ENCODE measurements around the gene DNASE2.

Gene DNASE2

GRCh38 chr19:12838886-12839756 is 42.1 kb downstream of the DNASE2 start:
- peak overlapping the region; percentile 65; the same call in 1 of the 2 replicates for H3K9ac ChIP-seq (ENCODE audit: low read depth, low read length)
- peaks cover 37% of the 10 kb centered on the region for H3K27me3 ChIP-seq (ENCODE audit: insufficient read depth, low read length)
- no peaks in the 10 kb centered on the region for H3K9me3 ChIP-seq (ENCODE audit: insufficient read depth, low read depth, low read length)
- H3K36me3 ChIP-seq (ENCODE audit: insufficient read depth, low read length), result peaks cover 4% of the 10 kb centered on the region; the same call in 1 of the 2 replicates
- H3K27ac ChIP-seq (ENCODE audit: low read depth, low read length), result no peak overlapping the region
- H3K4me1 ChIP-seq (ENCODE audit: insufficient read depth, low read length), result peaks cover 19% of the 10 kb centered on the region
- H3K4me3 ChIP-seq (ENCODE audit: low read length), result peak overlapping the region; percentile 73
- WGBS, result 68% methylated on average over 9 of the region's 21 CpGs

GRCh38 chr19:12838182-12838885 is 42.9 kb downstream of the DNASE2 start, which contains the start of gene MAST1:
TSS of gene MAST1 (plus strand) at chr19:12838515. CDS start at chr19:12838573, 58 bp downstream.
- 1% methylated on average over 69 of the region's 69 CpGs for WGBS
- Histone ChIP-seq H3K36me3 (ENCODE audit: insufficient read depth, low read length) (peaks cover 4% of the 10 kb centered on the region; the same call in 1 of the 2 replicates), H3K4me3 (ENCODE audit: low read length) (peak within 1 kb of the TSS; percentile 73), H3K4me1 (ENCODE audit: insufficient read depth, low read length) (peaks cover 19% of the 10 kb centered on the region), H3K9ac (ENCODE audit: low read depth, low read length) (peak within 1 kb of the TSS; percentile 65), H3K27ac (ENCODE audit: low read depth, low read length) (no peak within 1 kb of the TSS), H3K27me3 (ENCODE audit: insufficient read depth, low read length) (peaks cover 43% of the 10 kb centered on the region), H3K9me3 (ENCODE audit: insufficient read depth, low read depth, low read length) (no peaks in the 10 kb centered on the region)

GRCh38 chr19:12837225-12837624 is 44.0 kb downstream of the DNASE2 start:
- 57% methylated on average over 4 of the region's 4 CpGs for WGBS
- no peaks in the 10 kb centered on the region for H3K9me3 ChIP-seq (ENCODE audit: insufficient read depth, low read depth, low read length)

GRCh38 chr19:12836529-12836863 is 44.8 kb downstream of the DNASE2 start:
- 12% methylated on average over 6 of the region's 6 CpGs for WGBS
- peak overlapping the region; percentile 65; the same call in 1 of the 2 replicates for H3K4me3 ChIP-seq (ENCODE audit: low read length)
- no peaks in the 10 kb centered on the region for H3K36me3 ChIP-seq (ENCODE audit: insufficient read depth, low read length)
- no peak overlapping the region for H3K9ac ChIP-seq (ENCODE audit: low read depth, low read length)
- H3K27me3 ChIP-seq (ENCODE audit: insufficient read depth, low read length), result peaks cover 58% of the 10 kb centered on the region
- H3K4me1 ChIP-seq (ENCODE audit: insufficient read depth, low read length), result peaks cover 16% of the 10 kb centered on the region
- H3K9me3 ChIP-seq (ENCODE audit: insufficient read depth, low read depth, low read length), result no peaks in the 10 kb centered on the region
- no peak overlapping the region for H3K27ac ChIP-seq (ENCODE audit: low read depth, low read length)

More at GRCh38 chr19:12837225-12837624, 44.0 kb downstream of the DNASE2 start:
- H3K36me3 ChIP-seq (ENCODE audit: insufficient read depth, low read length), result no peaks in the 10 kb centered on the region
- no peak overlapping the region for H3K4me3 ChIP-seq (ENCODE audit: low read length)
- H3K9ac ChIP-seq (ENCODE audit: low read depth, low read length), result no peak overlapping the region
- no peak overlapping the region for H3K27ac ChIP-seq (ENCODE audit: low read depth, low read length)
- H3K4me1 ChIP-seq (ENCODE audit: insufficient read depth, low read length), result peaks cover 19% of the 10 kb centered on the region
- peaks cover 50% of the 10 kb centered on the region for H3K27me3 ChIP-seq (ENCODE audit: insufficient read depth, low read length)

- no peaks in the 10 kb centered on the region for H3K9me3 ChIP-seq (ENCODE audit: insufficient read depth, low read depth, low read length)
- H3K4me1 ChIP-seq (ENCODE audit: insufficient read depth, low read length), result peaks cover 12% of the 10 kb centered on the region
- H3K27me3 ChIP-seq (ENCODE audit: insufficient read depth, low read length), result peaks cover 63% of the 10 kb centered on the region
- WGBS, result 13% methylated on average over 39 of the region's 39 CpGs
- peak overlapping the region; percentile 65 for H3K4me3 ChIP-seq (ENCODE audit: low read length)
- no peak overlapping the region for H3K9ac ChIP-seq (ENCODE audit: low read depth, low read length)
- no peak overlapping the region for H3K27ac ChIP-seq (ENCODE audit: low read depth, low read length)
- no peaks in the 10 kb centered on the region for H3K36me3 ChIP-seq (ENCODE audit: insufficient read depth, low read length)
Measured at GRCh38 chr19:12834976-12835757, 46.1 kb downstream of the DNASE2 start.

- Histone ChIP-seq H3K4me3 (ENCODE audit: low read length) (peak within 1 kb of the TSS; percentile 65), H3K9me3 (ENCODE audit: insufficient read depth, low read depth, low read length) (no peaks in the 10 kb centered on the region), H3K27ac (ENCODE audit: low read depth, low read length) (no peak within 1 kb of the TSS; the same call in 1 of the 2 replicates), H3K9ac (ENCODE audit: low read depth, low read length) (peak within 1 kb of the TSS; percentile 38; the same call in 1 of the 2 replicates), H3K27me3 (ENCODE audit: insufficient read depth, low read length) (peaks cover 62% of the 10 kb centered on the region), H3K4me1 (ENCODE audit: insufficient read depth, low read length) (peaks cover 10% of the 10 kb centered on the region), H3K36me3 (ENCODE audit: insufficient read depth, low read length) (no peaks in the 10 kb centered on the region)
- 9% methylated on average over 20 of the region's 20 CpGs for WGBS
Measured at GRCh38 chr19:12834566-12834943, 46.7 kb downstream of the DNASE2 start, which contains the start of gene RTBDN. TSS of gene RTBDN (minus strand) at chr19:12834579. CDS start at chr19:12829979, 4,600 bp downstream.

- peak overlapping the region; percentile 65 for H3K4me3 ChIP-seq (ENCODE audit: low read length)
- under 1% methylated on average over 58 of the region's 87 CpGs for WGBS
- no peaks in the 10 kb centered on the region for H3K9me3 ChIP-seq (ENCODE audit: insufficient read depth, low read depth, low read length)
- H3K4me1 ChIP-seq (ENCODE audit: insufficient read depth, low read length), result peaks cover 10% of the 10 kb centered on the region
- no peaks in the 10 kb centered on the region for H3K36me3 ChIP-seq (ENCODE audit: insufficient read depth, low read length)
- no peak overlapping the region; the same call in 1 of the 2 replicates for H3K27ac ChIP-seq (ENCODE audit: low read depth, low read length)
- peaks cover 57% of the 10 kb centered on the region for H3K27me3 ChIP-seq (ENCODE audit: insufficient read depth, low read length)
- peak overlapping the region; percentile 38; the same call in 1 of the 2 replicates for H3K9ac ChIP-seq (ENCODE audit: low read depth, low read length)
Measured at GRCh38 chr19:12833738-12834565, 47.3 kb downstream of the DNASE2 start.

- peaks cover 10% of the 10 kb centered on the region for H3K4me1 ChIP-seq (ENCODE audit: insufficient read depth, low read length)
- H3K9ac ChIP-seq (ENCODE audit: low read depth, low read length), result no peak overlapping the region
- H3K27ac ChIP-seq (ENCODE audit: low read depth, low read length), result no peak overlapping the region
- H3K9me3 ChIP-seq (ENCODE audit: insufficient read depth, low read depth, low read length), result no peaks in the 10 kb centered on the region
- WGBS, result 6% methylated on average over 2 of the region's 5 CpGs
- H3K27me3 ChIP-seq (ENCODE audit: insufficient read depth, low read length), result peaks cover 59% of the 10 kb centered on the region
- peak overlapping the region; percentile 36 for H3K4me3 ChIP-seq (ENCODE audit: low read length)
- no peaks in the 10 kb centered on the region for H3K36me3 ChIP-seq (ENCODE audit: insufficient read depth, low read length)
Measured at GRCh38 chr19:12833418-12833737, 47.9 kb downstream of the DNASE2 start.

- Histone ChIP-seq H3K27me3 (ENCODE audit: insufficient read depth, low read length) (peaks cover 26% of the 10 kb centered on the region; the same call in 1 of the 2 replicates), H3K27ac (ENCODE audit: low read depth, low read length) (no peak overlapping the region), H3K9ac (ENCODE audit: low read depth, low read length) (no peak overlapping the region), H3K4me1 (ENCODE audit: insufficient read depth, low read length) (no peaks in the 10 kb centered on the region), H3K4me3 (ENCODE audit: low read length) (peak overlapping the region; percentile 42), H3K36me3 (ENCODE audit: insufficient read depth, low read length) (no peaks in the 10 kb centered on the region), H3K9me3 (ENCODE audit: insufficient read depth, low read depth, low read length) (no peaks in the 10 kb centered on the region)
- WGBS, result 17% methylated on average over 23 of the region's 23 CpGs
Measured at GRCh38 chr19:12828494-12828893, 52.8 kb downstream of the DNASE2 start.
